Fibroblast of pulmonary artery (primary cell): ENCODE results near the gene ATP13A3.

Source experiments
- DNase-seq: peaks from one replicate; pipeline ENCODE4 v3.0.0-alpha.2; 2010; ENCODE audit warnings: low read depth
- H3K4me3 ChIP-seq: replicated peaks from 2 replicates; pipeline ENCODE4 v1.5.1; 2011; ENCODE audit warnings: low read depth, mild to moderate bottlenecking, control low read depth, low read length, moderate library complexity
- TF ChIP-seq, protein P1 (sequence below): IDR thresholded peaks from 2 replicates; pipeline ENCODE4 v1.5.1; 2011; ENCODE audit warnings: mild to moderate bottlenecking, control low read depth, low read length, inconsistent platforms; ENCODE audit errors: missing control alignments

ATP13A3 gene

DNA sequence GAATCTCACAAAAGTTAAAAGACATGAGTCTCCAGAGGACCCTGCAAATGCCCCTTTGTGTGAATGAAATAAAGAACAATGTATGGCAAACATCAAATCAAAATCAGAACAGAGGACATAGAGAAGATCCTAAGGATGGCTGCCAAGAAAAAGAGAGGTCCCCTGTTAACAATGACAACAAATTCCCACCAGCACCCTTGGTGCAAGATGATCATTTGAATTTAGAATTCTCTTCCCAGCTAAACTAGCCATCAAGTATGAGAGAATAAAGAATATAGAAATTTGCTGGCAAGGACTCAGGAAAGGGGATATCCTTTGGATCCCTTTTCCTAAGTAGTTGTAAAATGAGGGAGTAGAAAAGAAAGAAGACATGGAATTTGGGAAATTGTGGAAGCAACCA is 96.0 kb downstream of the ATP13A3 start:
- TF ChIP-seq, protein P1, sequence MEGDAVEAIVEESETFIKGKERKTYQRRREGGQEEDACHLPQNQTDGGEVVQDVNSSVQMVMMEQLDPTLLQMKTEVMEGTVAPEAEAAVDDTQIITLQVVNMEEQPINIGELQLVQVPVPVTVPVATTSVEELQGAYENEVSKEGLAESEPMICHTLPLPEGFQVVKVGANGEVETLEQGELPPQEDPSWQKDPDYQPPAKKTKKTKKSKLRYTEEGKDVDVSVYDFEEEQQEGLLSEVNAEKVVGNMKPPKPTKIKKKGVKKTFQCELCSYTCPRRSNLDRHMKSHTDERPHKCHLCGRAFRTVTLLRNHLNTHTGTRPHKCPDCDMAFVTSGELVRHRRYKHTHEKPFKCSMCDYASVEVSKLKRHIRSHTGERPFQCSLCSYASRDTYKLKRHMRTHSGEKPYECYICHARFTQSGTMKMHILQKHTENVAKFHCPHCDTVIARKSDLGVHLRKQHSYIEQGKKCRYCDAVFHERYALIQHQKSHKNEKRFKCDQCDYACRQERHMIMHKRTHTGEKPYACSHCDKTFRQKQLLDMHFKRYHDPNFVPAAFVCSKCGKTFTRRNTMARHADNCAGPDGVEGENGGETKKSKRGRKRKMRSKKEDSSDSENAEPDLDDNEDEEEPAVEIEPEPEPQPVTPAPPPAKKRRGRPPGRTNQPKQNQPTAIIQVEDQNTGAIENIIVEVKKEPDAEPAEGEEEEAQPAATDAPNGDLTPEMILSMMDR: no peak
- H3K4me3 ChIP-seq: no peak overlapping the region
- DNase-seq: no peak

DNA sequence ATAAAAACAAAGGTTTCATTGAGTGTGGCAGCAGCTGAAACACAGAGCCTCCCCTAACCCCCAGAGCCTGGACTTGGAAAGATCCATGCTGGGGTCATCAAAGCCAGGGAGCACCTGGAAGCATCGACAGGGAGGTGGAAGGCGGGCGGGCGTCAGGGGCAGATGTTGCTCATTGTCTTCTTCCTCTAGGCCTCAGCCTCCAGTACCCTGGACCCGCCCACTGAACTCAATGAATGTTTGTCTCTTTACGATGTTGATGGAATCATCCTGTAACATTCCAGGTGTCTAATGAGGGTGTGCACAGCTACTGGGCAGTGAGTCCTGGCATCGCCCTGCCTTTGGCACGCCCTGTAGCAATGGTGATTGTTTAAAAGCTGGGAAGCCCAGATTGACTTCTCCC is 97.5 kb downstream of the ATP13A3 start:
- TF ChIP-seq, protein P1: no peak
- H3K4me3 ChIP-seq: no peak overlapping the region
- DNase-seq: no peak

DNA sequence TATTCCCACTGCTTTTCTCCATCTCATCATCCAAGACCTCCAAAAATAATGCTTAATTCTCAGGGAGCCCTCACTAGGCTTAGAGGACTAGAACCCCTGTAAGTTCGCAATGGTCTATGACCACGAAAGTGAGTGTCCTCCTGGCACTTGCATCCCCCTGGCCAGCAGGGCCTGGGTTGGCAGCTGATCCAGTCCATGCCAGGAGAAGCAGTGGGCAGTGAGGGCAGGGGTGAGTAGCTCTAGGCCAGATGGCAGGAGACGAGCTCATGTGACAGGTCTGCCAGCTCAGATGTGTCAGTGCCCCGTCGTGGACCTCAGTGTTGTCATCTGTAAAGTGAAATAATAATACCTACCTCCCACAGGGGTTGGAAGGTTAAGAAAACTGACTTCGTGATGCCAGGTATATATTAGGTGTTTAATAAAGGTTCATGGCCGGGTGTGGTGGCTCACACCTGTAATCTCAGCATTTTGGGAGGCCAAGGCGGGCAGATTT is 98.8 kb downstream of the ATP13A3 start:
- TF ChIP-seq, protein P1: no peak
- DNase-seq: no peak
- no peak overlapping the region for H3K4me3 ChIP-seq

DNA sequence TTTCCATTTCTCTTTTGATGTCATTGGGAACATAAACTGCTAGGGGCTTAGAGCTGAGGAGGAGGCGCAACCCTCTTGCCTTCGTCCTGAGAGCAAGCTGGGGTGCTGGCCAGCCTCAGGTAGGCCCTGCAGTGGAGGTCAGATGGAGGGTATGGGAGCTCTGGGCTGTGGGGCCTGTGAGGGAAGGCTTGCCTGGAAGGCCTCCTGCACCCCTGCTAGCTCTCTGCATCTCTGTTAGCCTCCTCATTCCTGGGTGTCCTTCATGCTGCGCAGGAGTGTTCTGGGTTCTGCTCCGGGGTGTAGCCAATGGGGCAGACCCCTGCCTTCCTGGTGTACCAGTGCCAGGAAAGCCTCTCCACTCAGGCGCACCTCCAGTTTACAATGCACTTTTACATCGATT is 99.5 kb downstream of the ATP13A3 start:
- H3K4me3 ChIP-seq: no peak overlapping the region
- no peak for DNase-seq
- TF ChIP-seq, protein P1: no peak

DNA sequence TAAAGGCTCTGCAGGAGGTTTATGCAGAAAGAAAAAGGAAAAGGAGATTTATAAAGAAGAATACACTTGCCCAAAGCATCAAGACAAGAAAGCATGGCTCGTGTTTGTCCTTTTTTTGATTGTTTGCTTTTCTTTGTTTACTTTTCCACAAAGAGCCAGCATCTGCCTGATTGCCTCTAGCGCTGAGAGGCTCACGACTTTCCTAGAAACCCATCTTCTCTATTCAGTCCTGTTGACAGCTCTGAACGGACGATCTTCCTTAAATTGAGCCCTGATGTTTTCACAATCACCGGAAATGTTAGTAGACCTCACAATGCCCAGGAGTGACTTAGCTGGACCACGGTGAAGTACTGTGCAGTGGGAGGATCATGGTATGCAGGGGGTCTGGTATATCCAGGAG is 100.2 kb downstream of the ATP13A3 start:
- TF ChIP-seq, protein P1: no peak

DNA sequence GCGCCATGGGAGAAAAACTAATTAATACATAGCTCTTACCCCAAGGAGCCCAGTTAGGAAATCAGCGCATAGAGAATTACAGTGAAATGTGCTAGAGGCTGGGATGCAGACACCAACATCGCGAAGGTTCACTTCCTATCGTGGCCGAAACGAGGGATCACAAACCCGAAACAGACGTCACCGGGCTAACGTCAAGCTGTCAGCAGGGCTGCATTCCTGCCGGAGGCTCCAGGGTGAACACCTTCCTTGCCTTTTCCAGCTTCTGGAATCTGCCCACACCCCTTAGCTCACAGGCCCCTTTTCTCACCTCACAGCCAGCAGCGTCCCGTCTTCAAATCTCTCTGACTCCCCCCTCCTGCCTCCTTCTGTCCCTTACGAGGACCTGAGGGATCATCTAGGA is 100.7 kb downstream of the ATP13A3 start:
- TF ChIP-seq, protein P1: no peak
- H3K4me3 ChIP-seq: no peak overlapping the region
- no peak for DNase-seq

More for the DNA sequence above, 100.2 kb downstream of the ATP13A3 start:
- no peak overlapping the region for H3K4me3 ChIP-seq
- DNase-seq: no peak

DNA sequence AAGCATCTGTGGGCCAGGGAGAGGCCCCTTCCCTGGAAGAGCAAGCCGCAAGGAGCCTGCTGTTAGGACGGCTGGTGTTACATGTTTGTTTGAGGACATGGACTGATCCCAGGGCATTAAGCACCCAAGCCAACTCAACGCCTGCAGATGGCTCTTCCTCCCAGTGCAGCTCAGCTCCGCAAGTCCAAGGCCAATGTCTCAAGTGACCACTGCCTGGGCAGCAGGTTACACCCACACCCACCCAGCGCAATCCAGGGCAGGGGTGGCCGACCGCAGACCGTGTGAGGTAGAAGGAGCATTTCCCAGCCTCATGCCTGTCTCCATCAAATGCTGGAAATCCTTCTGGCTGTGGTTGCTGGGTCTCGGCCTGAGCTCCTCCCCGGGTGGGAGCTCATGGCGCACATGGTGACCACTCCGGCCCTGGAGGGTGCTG is 102.2 kb downstream of the ATP13A3 start:
- H3K4me3 ChIP-seq: no peak overlapping the region
- TF ChIP-seq, protein P1: no peak
- no peak for DNase-seq
